Activated naive CD8-positive, alpha-beta T cell treated with anti-CD3 and anti-CD28 coated beads, Interleukin-2, amount 10 ng/mL, durations not matched to agents 7 days and 5 days (primary cell): ENCODE results near the gene CYFIP1. TPM values are rescaled to one million over a fixed set of nuclear protein-coding genes. Genes with fewer than 3 reads are reported as not detected.

Experiments used
- ATAC-seq: fragments of 150-1000 bp; cut with Tn5 transposase; one replicate; pipeline ENCODE4 v1.10.0; 2021; ENCODE audit warnings: low read depth, moderate library complexity
- POLR2A ChIA-PET: fragments of 350-600 bp; sonication (Branson Sonifier 250); formaldehyde crosslinking; loops from one replicate; lab custom pipeline; 2021; ENCODE audit warnings: antibody characterized with exemption; lab: Charles Lee
- DNase-seq: peaks from one replicate; pipeline ENCODE4 v3.0.0; 2021
- H3K27ac Mint-ChIP-seq: one replicate; pipeline ENCODE4 v1.8.0; 2022; ENCODE audit warnings: mild to moderate bottlenecking, mixed read lengths
- H3K27me3 Mint-ChIP-seq: one replicate; pipeline ENCODE4 v1.8.0; 2022; ENCODE audit warnings: mild to moderate bottlenecking, moderate library complexity, mixed read lengths
- H3K36me3 Mint-ChIP-seq: one replicate; pipeline ENCODE4 v1.8.0; 2021; ENCODE audit warnings: mild to moderate bottlenecking, mixed read lengths
- H3K4me1 Mint-ChIP-seq: one replicate; pipeline ENCODE4 v1.8.0; 2021; ENCODE audit warnings: mixed read lengths
- H3K4me3 Mint-ChIP-seq: one replicate; pipeline ENCODE4 v1.8.0; 2022; ENCODE audit warnings: mild to moderate bottlenecking, moderate library complexity, mixed read lengths
- H3K9me3 Mint-ChIP-seq: one replicate; pipeline ENCODE4 v1.8.0; 2021; ENCODE audit warnings: mixed read lengths
- total RNA-seq, 2 experiments: library from RNA; stranded (reverse); gene quantifications; one replicate each; pipeline ENCODE4 v1.2.3, GENCODE V29; 2021

The CYFIP1 gene
- total RNA-seq, 2 experiments from 2014 or later: 12.6 to 12.7 TPM

DNA sequence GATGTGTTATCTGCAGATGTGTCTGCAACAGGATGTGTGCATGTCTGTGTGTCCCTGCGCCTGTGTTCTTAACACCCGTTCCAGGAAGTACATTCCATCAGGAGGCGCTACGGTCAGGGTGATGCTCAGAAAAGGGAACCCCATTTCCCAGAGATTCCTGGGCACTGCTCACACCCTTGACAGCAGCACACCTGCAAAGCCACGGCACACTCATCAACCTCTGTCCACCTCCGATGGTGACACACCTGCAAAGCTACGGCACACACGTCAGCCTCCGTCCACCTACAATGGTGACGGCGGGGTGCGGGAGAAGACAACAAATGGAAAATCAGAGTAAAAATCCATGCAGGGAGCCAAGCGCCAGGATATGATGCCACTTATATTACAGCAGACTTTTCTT, 86.3 kb downstream of the CYFIP1 start:
- POLR2A ChIA-PET: no interaction called here
- Mint-ChIP-seq H3K27ac (no peak overlapping the region), H3K27me3 (no peaks in the 10 kb centered on the region), H3K36me3 (no peaks in the 10 kb centered on the region), H3K4me3 (no peak overlapping the region), H3K9me3 (no peaks in the 10 kb centered on the region), H3K4me1 (peaks cover 3% of the 10 kb centered on the region)
- ATAC-seq: no peak
- no peak for DNase-seq

DNA sequence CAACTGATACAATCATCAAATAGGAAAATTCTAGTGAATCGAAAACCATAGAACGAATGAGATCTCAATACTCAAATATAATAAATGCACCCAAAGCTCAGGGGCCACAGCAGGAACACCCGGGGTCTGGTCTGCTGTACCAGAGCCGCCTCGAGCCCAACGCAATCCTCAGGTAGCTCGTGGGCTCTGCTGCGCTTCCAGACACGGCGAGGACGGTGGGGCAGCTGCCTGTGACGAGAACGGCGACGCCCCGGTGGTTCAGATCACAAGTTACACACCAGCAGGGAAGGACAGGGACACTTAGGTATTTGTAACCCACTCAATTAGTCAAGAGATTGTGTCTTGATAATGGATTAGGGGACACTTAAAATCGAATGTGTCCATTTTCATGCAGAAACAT, 87.1 kb downstream of the CYFIP1 start:
- H3K4me1 Mint-ChIP-seq: peaks cover 3% of the 10 kb centered on the region
- no peaks in the 10 kb centered on the region for H3K36me3 Mint-ChIP-seq
- no peak for ATAC-seq
- POLR2A ChIA-PET: no interaction called here
- no peak overlapping the region for H3K27ac Mint-ChIP-seq
- no peak overlapping the region for H3K4me3 Mint-ChIP-seq
- no peak for DNase-seq
- no peaks in the 10 kb centered on the region for H3K9me3 Mint-ChIP-seq
- H3K27me3 Mint-ChIP-seq: no peaks in the 10 kb centered on the region

GRCh38 chr15:22892333-22892732, 87.8 kb downstream of the CYFIP1 start:
- DNase-seq: no peak
- Mint-ChIP-seq H3K9me3 (no peaks in the 10 kb centered on the region), H3K27ac (no peak overlapping the region), H3K27me3 (no peaks in the 10 kb centered on the region), H3K4me1 (peaks cover 3% of the 10 kb centered on the region), H3K4me3 (no peak overlapping the region), H3K36me3 (no peaks in the 10 kb centered on the region)
- ATAC-seq: no peak
- POLR2A ChIA-PET: no interaction called here

- no peaks in the 10 kb centered on the region for H3K36me3 Mint-ChIP-seq
- H3K9me3 Mint-ChIP-seq: no peaks in the 10 kb centered on the region
- H3K4me1 Mint-ChIP-seq: peaks cover 3% of the 10 kb centered on the region
- H3K27ac Mint-ChIP-seq: no peak overlapping the region
- ATAC-seq: no peak
- DNase-seq: no peak
- POLR2A ChIA-PET: no interaction called here
- no peaks in the 10 kb centered on the region for H3K27me3 Mint-ChIP-seq
- no peak overlapping the region for H3K4me3 Mint-ChIP-seq
Observed at GRCh38 chr15:22891426-22892210, 88.5 kb downstream of the CYFIP1 start.

- no peak overlapping the region for H3K4me3 Mint-ChIP-seq
- no peaks in the 10 kb centered on the region for H3K27me3 Mint-ChIP-seq
- POLR2A ChIA-PET: no interaction called here
Observed at GRCh38 chr15:22890296-22890695, 89.9 kb downstream of the CYFIP1 start.

GRCh38 chr15:22889146-22889818, 90.9 kb downstream of the CYFIP1 start:
- Mint-ChIP-seq H3K27me3 (no peaks in the 10 kb centered on the region), H3K27ac (no peak overlapping the region), H3K4me3 (no peak overlapping the region), H3K4me1 (no peaks in the 10 kb centered on the region), H3K36me3 (no peaks in the 10 kb centered on the region), H3K9me3 (no peaks in the 10 kb centered on the region)
- POLR2A ChIA-PET: no interaction called here
- DNase-seq (no peak), ATAC-seq (no peak)

More at GRCh38 chr15:22890296-22890695, 89.9 kb downstream of the CYFIP1 start:
- Mint-ChIP-seq H3K4me1 (peaks cover under 1% of the 10 kb centered on the region), H3K27ac (no peak overlapping the region), H3K9me3 (no peaks in the 10 kb centered on the region), H3K36me3 (no peaks in the 10 kb centered on the region)
- ATAC-seq: no peak
- DNase-seq: no peak

DNA sequence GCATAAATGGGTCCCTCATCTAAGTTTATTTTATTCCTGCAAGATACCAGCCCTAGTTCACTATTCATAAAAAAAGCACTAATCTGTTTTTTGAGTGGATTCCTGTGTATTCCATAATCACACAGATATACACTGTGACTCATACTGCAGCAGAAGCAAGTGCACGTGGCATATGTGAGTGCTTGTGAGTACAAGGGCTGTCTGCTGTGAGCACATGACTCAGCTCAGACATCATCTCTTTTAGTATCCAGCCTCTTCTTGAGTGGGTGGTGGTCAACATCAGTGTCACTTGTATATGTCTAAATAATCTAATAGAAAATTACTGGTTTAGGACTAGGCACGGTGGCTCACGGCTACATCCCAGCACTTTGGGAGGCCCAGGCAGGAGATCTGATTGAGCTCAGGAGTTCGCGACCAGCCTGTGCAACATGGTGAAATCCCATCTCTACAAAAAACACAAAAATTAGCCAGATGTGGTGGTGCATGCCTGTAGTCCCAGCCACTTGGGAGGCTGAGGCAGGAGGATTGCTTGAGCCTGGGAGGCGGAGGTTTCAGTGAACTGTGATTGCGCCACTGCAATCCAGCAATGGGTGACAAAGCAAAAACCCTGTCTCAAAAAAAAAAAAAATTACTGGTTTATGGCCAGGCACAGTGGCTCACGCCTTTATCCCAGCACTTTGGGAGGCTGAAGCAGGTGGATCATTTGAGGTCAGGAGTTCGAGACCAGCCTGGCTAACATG, 91.9 kb downstream of the CYFIP1 start:
- no peak overlapping the region for H3K27ac Mint-ChIP-seq
- no peak for DNase-seq
- no peak for ATAC-seq
- H3K27me3 Mint-ChIP-seq: no peaks in the 10 kb centered on the region
- H3K4me1 Mint-ChIP-seq: no peaks in the 10 kb centered on the region
- no peak overlapping the region for H3K4me3 Mint-ChIP-seq
- no peaks in the 10 kb centered on the region for H3K36me3 Mint-ChIP-seq
- H3K9me3 Mint-ChIP-seq: no peaks in the 10 kb centered on the region
- POLR2A ChIA-PET: interaction anchor here (0.7 kb wide), 1 partner anchor 73 kb away, joined by 4 read pairs; no protein-coding TSS in a partner anchor

- Mint-ChIP-seq H3K27ac (no peak overlapping the region), H3K9me3 (no peaks in the 10 kb centered on the region), H3K4me1 (no peaks in the 10 kb centered on the region), H3K27me3 (no peaks in the 10 kb centered on the region), H3K36me3 (no peaks in the 10 kb centered on the region), H3K4me3 (no peak overlapping the region)
- DNase-seq (no peak), ATAC-seq (no peak)
- POLR2A ChIA-PET: no interaction called here
Observed at GRCh38 chr15:22887157-22887951, 92.8 kb downstream of the CYFIP1 start.

- no peak for DNase-seq
- no peak overlapping the region for H3K4me3 Mint-ChIP-seq
- POLR2A ChIA-PET: no interaction called here
Observed at GRCh38 chr15:22885120-22885519, 95.0 kb downstream of the CYFIP1 start.

DNA sequence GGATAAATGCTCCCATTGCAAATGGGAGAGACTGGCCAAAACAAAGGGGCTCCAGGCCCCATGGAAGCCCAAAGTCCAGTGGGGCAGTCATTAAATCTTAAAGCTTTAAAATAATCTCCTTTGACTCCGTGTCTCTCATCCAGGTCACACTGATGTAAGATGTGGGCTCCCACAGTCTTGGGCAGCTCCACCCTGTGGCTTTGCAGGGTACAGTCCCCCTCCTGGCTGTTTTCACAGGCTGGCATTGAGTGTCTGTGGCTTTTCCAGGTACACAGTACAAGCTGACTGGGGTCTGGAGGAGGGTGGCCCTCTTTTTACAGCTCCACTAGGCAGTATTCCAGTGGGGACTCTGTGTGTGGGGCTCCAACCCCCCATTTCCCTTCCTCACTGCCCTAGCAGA, 95.8 kb downstream of the CYFIP1 start:
- Mint-ChIP-seq H3K4me1 (peaks cover 5% of the 10 kb centered on the region), H3K9me3 (no peaks in the 10 kb centered on the region), H3K36me3 (no peaks in the 10 kb centered on the region), H3K27ac (no peak overlapping the region), H3K27me3 (no peaks in the 10 kb centered on the region), H3K4me3 (no peak overlapping the region)
- no peak for DNase-seq
- no peak for ATAC-seq
- POLR2A ChIA-PET: no interaction called here

More at GRCh38 chr15:22885120-22885519, 95.0 kb downstream of the CYFIP1 start:
- H3K27ac Mint-ChIP-seq: no peak overlapping the region
- ATAC-seq: no peak
- peaks cover 3% of the 10 kb centered on the region for H3K4me1 Mint-ChIP-seq
- no peaks in the 10 kb centered on the region for H3K36me3 Mint-ChIP-seq
- no peaks in the 10 kb centered on the region for H3K9me3 Mint-ChIP-seq
- no peaks in the 10 kb centered on the region for H3K27me3 Mint-ChIP-seq

- no peak for ATAC-seq
- no peaks in the 10 kb centered on the region for H3K36me3 Mint-ChIP-seq
- peaks cover 6% of the 10 kb centered on the region for H3K4me1 Mint-ChIP-seq
- H3K27me3 Mint-ChIP-seq: no peaks in the 10 kb centered on the region
- no peak for DNase-seq
- no peak overlapping the region for H3K4me3 Mint-ChIP-seq
- H3K9me3 Mint-ChIP-seq: no peaks in the 10 kb centered on the region
- POLR2A ChIA-PET: no interaction called here
- no peak overlapping the region for H3K27ac Mint-ChIP-seq
Observed at GRCh38 chr15:22883196-22883595, 97.0 kb downstream of the CYFIP1 start.

GRCh38 chr15:22881739-22882440, 98.3 kb downstream of the CYFIP1 start:
- Mint-ChIP-seq H3K36me3 (no peaks in the 10 kb centered on the region), H3K9me3 (no peaks in the 10 kb centered on the region), H3K27ac (no peak overlapping the region), H3K4me1 (peaks cover 6% of the 10 kb centered on the region), H3K27me3 (no peaks in the 10 kb centered on the region), H3K4me3 (no peak overlapping the region)
- POLR2A ChIA-PET: no interaction called here
- no peak for ATAC-seq
- no peak for DNase-seq
